ENCODE measurements around the gene GEMIN2. TPM values are rescaled to one million over a fixed set of nuclear protein-coding genes. Genes with fewer than 3 reads are reported as not detected.
A peak's percentile ranks its signal among the peaks of the same experiment; 100 is the strongest.
"Not testable (repeated sequence)": the region's sequence is repeated elsewhere in the genome, so short reads cannot be mapped to it uniquely, and the experiment has no call there.

The GEMIN2 gene
- 10 to 100 TPM; 18.3 to 22.4 TPM for total RNA-seq

DNA sequence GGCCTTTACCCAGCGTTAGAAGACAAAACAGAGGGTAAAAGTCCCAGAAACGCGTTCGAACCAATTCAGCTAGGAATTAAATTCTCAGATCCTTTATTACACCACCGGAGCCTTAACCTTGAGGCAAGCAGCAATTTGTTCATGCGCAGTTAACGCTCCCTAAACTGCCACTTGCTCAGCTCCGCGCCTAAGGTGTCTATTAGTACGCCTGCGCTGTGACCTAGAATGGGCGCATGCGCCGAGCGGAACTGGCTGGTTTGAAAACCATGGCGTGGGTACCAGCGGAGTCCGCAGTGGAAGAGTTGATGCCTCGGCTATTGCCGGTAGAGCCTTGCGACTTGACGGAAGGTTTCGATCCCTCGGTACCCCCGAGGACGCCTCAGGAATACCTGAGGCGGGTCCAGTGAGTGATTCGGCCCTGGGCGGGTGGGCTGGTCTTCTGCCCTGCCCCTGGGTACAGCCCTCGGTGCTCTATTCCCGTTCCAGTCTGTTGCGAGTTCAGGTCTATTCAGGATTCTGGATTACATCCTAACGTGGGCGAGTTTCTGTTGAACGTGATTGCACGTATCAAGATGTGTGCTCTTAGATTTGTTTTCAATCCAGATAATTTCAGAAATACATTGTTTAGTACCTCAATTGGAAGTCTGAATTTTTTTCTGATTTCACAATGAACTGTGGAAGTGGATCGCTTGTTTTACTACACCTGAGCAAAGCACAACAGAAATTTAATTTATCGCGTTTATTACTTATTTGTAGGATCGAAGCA, at the start of gene GEMIN2:
Gene GEMIN2, plus strand, starts transcription at position 251 of the 766 bp plus-strand sequence. Its CDS starts 16 bp downstream, at position 267.
- H3K36me3 Mint-ChIP-seq (ENCODE audit: low read depth) = peaks cover 26% of the 10 kb centered on the region
- H3K27me3 Mint-ChIP-seq = no peaks in the 10 kb centered on the region
- H3K9me3 Mint-ChIP-seq = no peaks in the 10 kb centered on the region
- H3K4me1 Mint-ChIP-seq = peaks cover 38% of the 10 kb centered on the region
- peak within 1 kb of the TSS; percentile 91 for H3K4me3 Mint-ChIP-seq
- ChIA-PET POLR2A (interaction anchor here (0.6 to 3.4 kb wide), 17 partner anchors 8 to 317 kb away, joined by 3 to 58 read pairs (median 6); partner anchors contain the start of genes FBXO33, PNN, SEC23A and TRAPPC6B), CTCF (interaction anchor here (1.0 to 1.6 kb wide), 7 partner anchors 11 to 318 kb away, joined by 3 to 12 read pairs (median 5); partner anchors contain the start of genes FBXO33, SEC23A and TRAPPC6B)
- H3K27ac Mint-ChIP-seq = peak within 1 kb of the TSS; percentile 93
- peak; percentile 96 for DNase-seq

GRCh38 chr14:39069169-39069805, 44.8 kb upstream of the GEMIN2 start:
- H3K27ac Mint-ChIP-seq, H3K4me1 Mint-ChIP-seq, CTCF ChIA-PET, H3K27me3 Mint-ChIP-seq, DNase-seq, H3K4me3 Mint-ChIP-seq, H3K9me3 Mint-ChIP-seq: not testable (repeated sequence)
- POLR2A ChIA-PET = interaction anchor here (0.5 kb wide), 1 partner anchor 118 kb away, joined by 3 read pairs; no protein-coding TSS in a partner anchor
- peaks cover 55% of the 10 kb centered on the region for H3K36me3 Mint-ChIP-seq (ENCODE audit: low read depth)

DNA sequence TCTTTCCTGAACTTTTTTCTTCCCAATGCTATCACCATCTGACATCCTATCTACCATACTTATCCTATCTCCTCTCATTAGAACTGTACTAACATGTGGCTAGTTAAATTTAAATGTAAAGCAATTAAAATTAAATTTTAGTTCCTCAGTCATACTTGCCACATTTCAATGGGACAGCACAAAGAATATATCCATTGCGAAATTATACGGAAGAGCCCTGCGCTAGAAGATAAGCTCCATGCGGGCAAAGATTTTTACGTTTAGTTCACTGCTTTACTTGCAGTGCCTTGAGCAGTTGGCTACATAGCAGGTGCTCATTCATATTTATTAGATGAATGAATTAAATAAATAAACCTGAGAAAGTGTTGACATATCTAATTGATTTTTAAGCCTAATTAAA, 44.2 kb upstream of the GEMIN2 start:
- DNase-seq = no peak
- H3K36me3 Mint-ChIP-seq (ENCODE audit: low read depth) = peaks cover 55% of the 10 kb centered on the region
- peaks cover 1% of the 10 kb centered on the region for H3K4me1 Mint-ChIP-seq
- ChIA-PET CTCF (no interaction called here), POLR2A (interaction anchor here (0.5 kb wide), 1 partner anchor 117 kb away, joined by 3 read pairs; no protein-coding TSS in a partner anchor)
- H3K27me3 Mint-ChIP-seq = no peaks in the 10 kb centered on the region
- H3K4me3 Mint-ChIP-seq = no peak overlapping the region
- H3K9me3 Mint-ChIP-seq = no peaks in the 10 kb centered on the region
- H3K27ac Mint-ChIP-seq = no peak overlapping the region

DNA sequence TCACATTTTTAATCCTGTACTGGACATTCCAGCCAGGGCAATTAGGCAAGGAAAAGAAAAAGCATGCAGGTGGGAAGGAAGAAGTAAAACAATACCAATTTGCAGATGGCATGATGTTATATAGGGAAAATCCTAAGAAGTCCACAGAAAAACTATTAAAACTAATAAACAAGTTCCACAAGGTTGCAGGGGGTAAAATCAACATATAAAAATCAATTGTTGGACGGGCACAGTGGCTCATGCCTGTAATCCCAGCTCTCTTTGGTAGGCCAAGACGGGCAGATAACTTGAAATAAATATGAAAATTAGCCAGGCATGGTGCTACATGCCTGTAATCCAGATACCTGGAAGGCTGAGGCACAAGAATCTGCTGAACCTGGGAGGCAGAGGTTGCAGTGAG, 43.0 kb upstream of the GEMIN2 start:
- no peak for DNase-seq
- ChIA-PET CTCF (no interaction called here), POLR2A (no interaction called here)
- Mint-ChIP-seq H3K27ac (no peak overlapping the region), H3K4me3 (no peak overlapping the region), H3K4me1 (peaks cover 1% of the 10 kb centered on the region), H3K36me3 (ENCODE audit: low read depth) (peaks cover 57% of the 10 kb centered on the region), H3K27me3 (no peaks in the 10 kb centered on the region), H3K9me3 (no peaks in the 10 kb centered on the region)

DNA sequence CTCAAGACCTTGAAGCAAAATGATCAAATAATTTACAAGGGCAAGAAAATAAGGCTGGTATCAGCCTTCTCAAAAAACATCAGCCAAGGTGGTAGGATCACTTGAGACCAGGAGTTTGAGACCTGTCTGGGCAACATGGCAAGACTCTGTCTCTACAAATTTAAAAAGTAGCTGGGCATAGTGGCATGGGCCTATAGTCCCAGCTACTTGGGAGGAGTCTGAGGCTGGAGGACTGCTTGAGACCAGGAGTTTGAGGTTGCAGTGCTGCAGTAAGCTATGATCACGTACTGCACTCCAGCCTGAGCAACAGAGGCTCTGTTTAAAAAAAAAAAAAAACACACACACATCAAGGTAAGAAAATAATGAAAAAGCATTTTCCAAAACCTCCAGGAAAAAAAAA, 33.2 kb upstream of the GEMIN2 start:
- H3K4me1 Mint-ChIP-seq = no peaks in the 10 kb centered on the region
- no peak overlapping the region for H3K27ac Mint-ChIP-seq
- H3K36me3 Mint-ChIP-seq (ENCODE audit: low read depth) = peaks cover 54% of the 10 kb centered on the region
- DNase-seq = no peak
- ChIA-PET CTCF (interaction anchor here (0.6 kb wide), 1 partner anchor 907 kb away, joined by 3 read pairs; no protein-coding TSS in a partner anchor), POLR2A (no interaction called here)
- no peaks in the 10 kb centered on the region for H3K27me3 Mint-ChIP-seq
- H3K4me3 Mint-ChIP-seq = no peak overlapping the region
- no peaks in the 10 kb centered on the region for H3K9me3 Mint-ChIP-seq

DNA sequence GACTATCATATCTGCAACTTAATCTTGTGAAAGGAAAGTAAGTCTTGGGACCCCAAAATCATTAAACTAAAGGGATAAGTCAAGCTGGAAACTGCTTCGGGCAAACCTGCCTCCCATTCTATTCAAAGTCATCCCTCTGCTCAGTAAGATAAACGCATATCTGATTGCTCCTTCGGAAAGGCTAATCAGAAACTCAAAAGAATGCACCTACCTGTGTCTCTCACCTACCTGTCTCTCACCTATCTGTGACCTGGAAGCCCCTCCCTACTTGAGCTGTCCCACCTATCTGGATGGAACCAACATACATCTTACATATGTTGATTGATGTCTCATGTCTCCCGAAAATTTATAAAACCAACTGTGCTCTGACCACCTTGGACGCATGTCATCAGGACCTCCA, 31.0 kb upstream of the GEMIN2 start:
- Mint-ChIP-seq H3K9me3 (no peaks in the 10 kb centered on the region), H3K4me3 (no peak overlapping the region), H3K27ac (no peak overlapping the region), H3K36me3 (ENCODE audit: low read depth) (peaks cover 64% of the 10 kb centered on the region), H3K4me1 (peaks cover 5% of the 10 kb centered on the region), H3K27me3 (no peaks in the 10 kb centered on the region)
- CTCF ChIA-PET = no interaction called here
- no peak for DNase-seq
- POLR2A ChIA-PET = no interaction called here

DNA sequence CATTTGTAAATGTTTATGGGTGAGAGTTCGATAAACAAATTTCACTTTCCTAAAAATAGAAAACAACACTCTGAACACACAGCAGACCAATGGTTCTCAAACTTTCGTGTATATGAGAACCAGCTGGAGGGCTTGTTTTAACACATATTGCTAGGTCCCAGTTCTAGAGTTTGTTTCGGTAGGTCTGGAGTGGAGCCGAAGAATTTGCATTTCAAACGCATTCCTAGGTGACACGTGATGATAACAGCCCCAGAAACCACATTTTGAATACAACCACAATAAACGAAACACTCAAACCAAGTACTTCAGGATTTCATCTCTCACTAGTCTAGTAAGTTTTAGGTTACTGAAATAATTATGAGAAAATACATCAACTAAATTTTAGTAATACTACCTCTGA, 28.2 kb upstream of the GEMIN2 start:
- Mint-ChIP-seq H3K27ac (no peak overlapping the region), H3K4me3 (no peak overlapping the region), H3K4me1 (peaks cover 9% of the 10 kb centered on the region), H3K9me3 (no peaks in the 10 kb centered on the region), H3K27me3 (no peaks in the 10 kb centered on the region), H3K36me3 (ENCODE audit: low read depth) (peaks cover 70% of the 10 kb centered on the region)
- no peak for DNase-seq
- CTCF ChIA-PET = no interaction called here
- POLR2A ChIA-PET = no interaction called here

GRCh38 chr14:39087493-39087892, 26.6 kb upstream of the GEMIN2 start:
- H3K4me1 Mint-ChIP-seq = peaks cover 19% of the 10 kb centered on the region
- no peak overlapping the region for H3K27ac Mint-ChIP-seq
- ChIA-PET POLR2A (no interaction called here), CTCF (no interaction called here)
- H3K36me3 Mint-ChIP-seq (ENCODE audit: low read depth) = peaks cover 76% of the 10 kb centered on the region
- H3K4me3 Mint-ChIP-seq = no peak overlapping the region
- H3K9me3 Mint-ChIP-seq = no peaks in the 10 kb centered on the region
- no peaks in the 10 kb centered on the region for H3K27me3 Mint-ChIP-seq
- no peak for DNase-seq

DNA sequence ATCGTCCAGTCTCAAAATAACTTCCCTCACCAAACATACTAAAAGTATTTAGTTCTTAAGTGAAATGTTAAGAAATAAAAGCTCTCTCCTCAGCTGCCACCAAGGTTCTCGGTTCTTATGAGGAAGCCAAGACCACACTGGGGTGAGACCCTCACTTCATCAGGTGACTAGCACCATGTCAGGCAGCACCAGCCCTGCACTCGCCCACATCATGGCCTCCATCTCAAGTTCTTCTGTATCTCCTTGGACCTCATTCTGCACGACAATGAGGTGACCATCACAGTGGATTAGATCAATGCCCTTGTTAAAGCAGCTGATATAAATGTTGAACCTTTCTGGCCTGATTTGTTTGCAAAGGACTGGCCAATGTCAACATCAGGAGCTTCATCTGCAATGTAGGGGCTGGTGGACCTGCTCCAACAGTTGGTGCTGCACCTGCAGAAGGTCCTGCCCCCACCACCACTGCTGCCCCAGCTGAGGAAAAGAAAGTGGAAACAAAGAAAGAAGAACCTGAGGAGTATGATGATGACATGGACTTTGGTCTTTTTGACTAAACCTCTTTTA, 23.5 kb upstream of the GEMIN2 start:
- Mint-ChIP-seq H3K36me3 (ENCODE audit: low read depth) (peaks cover 67% of the 10 kb centered on the region), H3K4me3 (no peak overlapping the region), H3K9me3 (no peaks in the 10 kb centered on the region), H3K27me3 (no peaks in the 10 kb centered on the region), H3K4me1 (peaks cover 27% of the 10 kb centered on the region), H3K27ac (no peak overlapping the region)
- CTCF ChIA-PET = no interaction called here
- POLR2A ChIA-PET = interaction anchor here (1.0 to 1.6 kb wide), 2 partner anchors 13 to 341 kb away, joined by 3 to 5 read pairs; partner anchors contain the start of gene FBXO33
- no peak for DNase-seq

DNA sequence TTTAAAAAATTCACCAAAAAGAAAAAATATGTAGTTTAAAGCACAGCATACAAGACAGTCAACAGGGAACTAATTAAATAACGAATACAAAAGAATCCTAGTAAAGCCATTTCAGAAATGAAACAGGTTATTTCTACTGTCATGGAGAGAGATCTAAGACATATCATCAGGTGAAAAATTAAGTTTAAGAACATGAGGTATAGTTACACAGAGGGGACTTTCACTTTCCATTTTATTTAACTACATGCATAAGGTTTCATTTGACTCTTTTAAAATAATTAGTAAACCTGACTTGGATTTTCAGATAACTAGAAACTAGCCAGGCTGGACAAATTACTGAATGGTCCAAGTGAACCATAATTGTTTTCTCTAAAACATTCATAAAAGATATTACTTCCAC, 22.4 kb upstream of the GEMIN2 start:
- H3K27me3 Mint-ChIP-seq = no peaks in the 10 kb centered on the region
- no peak overlapping the region for H3K4me3 Mint-ChIP-seq
- H3K27ac Mint-ChIP-seq = no peak overlapping the region

GRCh38 chr14:39094515-39094914, 19.6 kb upstream of the GEMIN2 start:
- DNase-seq = no peak
- Mint-ChIP-seq H3K27me3 (no peaks in the 10 kb centered on the region), H3K36me3 (ENCODE audit: low read depth) (peaks cover 43% of the 10 kb centered on the region), H3K4me3 (no peak overlapping the region), H3K4me1 (peaks cover 34% of the 10 kb centered on the region), H3K27ac (no peak overlapping the region), H3K9me3 (no peaks in the 10 kb centered on the region)
- ChIA-PET POLR2A (interaction anchor here (1.6 kb wide), 1 partner anchor 337 kb away, joined by 6 read pairs; no protein-coding TSS in a partner anchor), CTCF (no interaction called here)

More for the DNA sequence above, 22.4 kb upstream of the GEMIN2 start:
- ChIA-PET CTCF (no interaction called here), POLR2A (interaction anchor here (1.6 kb wide), 1 partner anchor 340 kb away, joined by 5 read pairs; the partner anchor contains the start of gene FBXO33)
- Mint-ChIP-seq H3K4me1 (peaks cover 27% of the 10 kb centered on the region), H3K9me3 (no peaks in the 10 kb centered on the region), H3K36me3 (ENCODE audit: low read depth) (peaks cover 56% of the 10 kb centered on the region)
- no peak for DNase-seq

DNA sequence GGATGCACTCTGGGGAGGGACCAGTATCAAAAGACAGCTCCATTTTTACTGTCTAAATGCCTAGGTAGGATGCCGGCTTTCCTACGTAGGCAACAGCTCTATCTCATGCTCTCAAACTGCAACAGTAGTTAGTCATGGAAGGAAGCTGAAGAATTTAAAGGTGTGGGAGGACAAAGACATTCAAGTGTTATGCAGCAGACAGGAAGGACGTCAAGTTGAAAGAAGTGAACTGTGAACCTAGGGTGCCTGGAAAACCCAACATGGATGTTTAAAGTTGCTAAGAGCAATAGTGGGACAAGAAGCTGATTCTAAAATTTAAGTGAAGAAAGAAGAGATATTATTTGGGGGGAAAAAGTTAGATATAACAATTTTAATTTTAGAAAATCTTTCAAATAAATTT, 17.0 kb upstream of the GEMIN2 start:
- Mint-ChIP-seq H3K36me3 (ENCODE audit: low read depth) (peaks cover 28% of the 10 kb centered on the region), H3K4me3 (no peak overlapping the region), H3K4me1 (peaks cover 41% of the 10 kb centered on the region), H3K9me3 (no peaks in the 10 kb centered on the region), H3K27ac (no peak overlapping the region), H3K27me3 (no peaks in the 10 kb centered on the region)
- POLR2A ChIA-PET = interaction anchor here (1.1 to 2.3 kb wide), 4 partner anchors 17 to 335 kb away, joined by 3 to 18 read pairs (median 6); partner anchors contain the start of genes FBXO33, GEMIN2 and PNN
- CTCF ChIA-PET = interaction anchor here (1.8 kb wide), 1 partner anchor 10 kb away, joined by 6 read pairs; no protein-coding TSS in a partner anchor
- no peak for DNase-seq

- POLR2A ChIA-PET = interaction anchor here (1.9 kb wide), 1 partner anchor 71 kb away, joined by 9 read pairs; the partner anchor contains the start of gene TRAPPC6B
- H3K36me3 Mint-ChIP-seq (ENCODE audit: low read depth) = peaks cover 26% of the 10 kb centered on the region
Observed at GRCh38 chr14:39099215-39099614, 14.9 kb upstream of the GEMIN2 start.

More at GRCh38 chr14:39099215-39099614, 14.9 kb upstream of the GEMIN2 start:
- H3K27ac Mint-ChIP-seq, H3K4me3 Mint-ChIP-seq, DNase-seq, H3K27me3 Mint-ChIP-seq, H3K9me3 Mint-ChIP-seq: not testable (repeated sequence)
- CTCF ChIA-PET = interaction anchor here (0.9 to 1.1 kb wide), 3 partner anchors 8 to 17 kb away, joined by 3 to 4 read pairs (median 4); partner anchors contain the start of gene GEMIN2
- peaks cover 50% of the 10 kb centered on the region for H3K4me1 Mint-ChIP-seq

All from activated CD4-positive, alpha-beta memory T cell treated with anti-CD3 and anti-CD28 coated beads, Interleukin-2, amount 10 ng/mL, durations not matched to agents 7 days and 5 days (primary cell).